Ovary (tissue), 3 donors: Measurements from ENCODE around the gene IL6R.

ENCODE experiments used
- CTCF ChIP-seq, 3 donors: fragments of 450-650 bp in 2 of 3; fragments of 200-600 bp in 1 of 3; IDR thresholded peaks; one replicate each; pipeline versions ENCODE4 v1.5.1 to v1.8.0; 2016 to 2022; ENCODE audit warnings: antibody characterized with exemption in 3 of 3, mild to moderate bottlenecking in 1 of 3
- EP300 ChIP-seq: sonication (generic); formaldehyde crosslinking; IDR thresholded peaks from one replicate; pipeline ENCODE4 v1.6.1; 2017; ENCODE audit warnings: antibody characterized with exemption
- POLR2A ChIP-seq: fragments of 450-650 bp; IDR thresholded peaks from one replicate; pipeline ENCODE4 v1.6.1; 2017; ENCODE audit warnings: antibody characterized with exemption, mild to moderate bottlenecking, moderate library complexity
- donor health status: DM: no; HTN: no; CAD: no.

GRCh38 chr1:154414606-154415005 lies 9.5 kb downstream of the IL6R start:
- TF ChIP-seq CTCF (IDR thresholded peaks at IDR 0.05): no peak
- no peak for TF ChIP-seq EP300
- TF ChIP-seq POLR2A: no peak
